ENCODE data around the gene PMPCA. TPM values are rescaled to one million over a fixed set of nuclear protein-coding genes. Genes with fewer than 3 reads are reported as not detected.

PMPCA gene
- total RNA-seq, 4 donors from 2014 or later, result 22.8 to 43.9 (median 35.0) TPM

DNA sequence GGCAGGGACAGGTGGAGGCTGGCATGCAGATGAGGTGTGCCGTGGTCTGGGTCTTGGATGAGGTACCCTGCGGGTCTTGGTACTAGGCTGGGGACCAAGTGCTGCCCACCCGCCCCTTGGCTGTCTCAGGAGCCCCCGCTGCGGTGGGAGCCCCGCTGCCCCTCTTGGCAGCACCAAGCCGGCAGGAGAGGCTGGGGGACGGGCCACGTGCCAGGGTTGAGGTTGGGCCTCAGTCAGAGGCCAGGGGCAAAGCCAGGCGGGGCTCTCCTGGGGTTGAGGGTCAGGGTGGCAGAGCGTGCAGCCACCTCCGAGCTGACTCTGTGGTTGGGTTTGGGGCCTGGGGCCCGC, 39.0 kb upstream of the PMPCA start:
- DNase-seq (ENCODE audit: extremely low spot score), result no peak
- peaks cover 0 to 10% (median 6%) of the 10 kb centered on the region in 4 donors for H3K4me1 ChIP-seq
- H3K36me3 ChIP-seq, result peaks cover 0 to 11% (median 0%) of the 10 kb centered on the region in 4 donors
- H3K4me3 ChIP-seq, result no peak overlapping the region
- H3K27me3 ChIP-seq, result peaks cover 0 to 6% (median 0%) of the 10 kb centered on the region in 4 donors
- no peaks in the 10 kb centered on the region for H3K9me3 ChIP-seq
- intact Hi-C loops (cut with DNase I), result no loop called here
- 71% methylated on average over 3 of the region's 13 CpGs for WGBS
- no peak overlapping the region for H3K27ac ChIP-seq (replicated peaks in 1 of 4)
- TF ChIP-seq, protein P1, sequence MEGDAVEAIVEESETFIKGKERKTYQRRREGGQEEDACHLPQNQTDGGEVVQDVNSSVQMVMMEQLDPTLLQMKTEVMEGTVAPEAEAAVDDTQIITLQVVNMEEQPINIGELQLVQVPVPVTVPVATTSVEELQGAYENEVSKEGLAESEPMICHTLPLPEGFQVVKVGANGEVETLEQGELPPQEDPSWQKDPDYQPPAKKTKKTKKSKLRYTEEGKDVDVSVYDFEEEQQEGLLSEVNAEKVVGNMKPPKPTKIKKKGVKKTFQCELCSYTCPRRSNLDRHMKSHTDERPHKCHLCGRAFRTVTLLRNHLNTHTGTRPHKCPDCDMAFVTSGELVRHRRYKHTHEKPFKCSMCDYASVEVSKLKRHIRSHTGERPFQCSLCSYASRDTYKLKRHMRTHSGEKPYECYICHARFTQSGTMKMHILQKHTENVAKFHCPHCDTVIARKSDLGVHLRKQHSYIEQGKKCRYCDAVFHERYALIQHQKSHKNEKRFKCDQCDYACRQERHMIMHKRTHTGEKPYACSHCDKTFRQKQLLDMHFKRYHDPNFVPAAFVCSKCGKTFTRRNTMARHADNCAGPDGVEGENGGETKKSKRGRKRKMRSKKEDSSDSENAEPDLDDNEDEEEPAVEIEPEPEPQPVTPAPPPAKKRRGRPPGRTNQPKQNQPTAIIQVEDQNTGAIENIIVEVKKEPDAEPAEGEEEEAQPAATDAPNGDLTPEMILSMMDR (IDR thresholded peaks at IDR 0.05), result no peak
- TF ChIP-seq POLR2A (IDR thresholded peaks at IDR 0.05; ENCODE audit: low read depth), result no peak
- TF ChIP-seq POLR2AphosphoS5 (IDR thresholded peaks at IDR 0.05), result no peak
- TF ChIP-seq EP300 (IDR thresholded peaks at IDR 0.05), result no peak

DNA sequence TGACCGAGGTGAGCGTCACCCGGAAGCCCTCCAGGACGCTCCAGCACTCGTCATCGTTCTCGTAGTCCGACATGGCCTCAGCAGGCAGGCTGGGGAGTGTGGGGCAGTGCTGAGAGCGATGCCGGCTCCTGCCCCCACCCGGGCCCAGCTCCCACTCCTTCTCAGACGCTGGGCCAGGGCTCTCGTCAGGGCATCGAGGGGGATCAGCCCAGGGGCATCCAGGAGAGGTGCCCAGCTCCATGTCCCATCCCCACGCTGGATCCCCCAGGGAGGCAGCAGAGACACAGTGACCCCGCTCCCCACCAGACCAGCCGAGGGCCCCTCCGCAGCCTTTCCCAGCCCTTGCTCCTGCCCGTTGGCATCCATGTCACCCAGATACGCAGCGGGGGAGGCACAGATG, 38.5 kb upstream of the PMPCA start:
- intact Hi-C loops (cut with DNase I), result no loop called here
- WGBS, result 87% methylated on average over 6 of the region's 21 CpGs
- H3K27me3 ChIP-seq, result peaks cover 0 to 1% (median 0%) of the 10 kb centered on the region in 4 donors
- H3K36me3 ChIP-seq, result peaks cover 0 to 11% (median 0%) of the 10 kb centered on the region in 4 donors
- TF ChIP-seq POLR2AphosphoS5 (IDR thresholded peaks at IDR 0.05) (no peak), POLR2A (IDR thresholded peaks at IDR 0.05; ENCODE audit: low read depth) (no peak), EP300 (IDR thresholded peaks at IDR 0.05) (no peak)
- TF ChIP-seq, protein P1 (IDR thresholded peaks at IDR 0.05), result no peak
- peaks cover 0 to 10% (median 6%) of the 10 kb centered on the region in 4 donors for H3K4me1 ChIP-seq
- DNase-seq (ENCODE audit: extremely low spot score), result no peak
- no peak overlapping the region for H3K4me3 ChIP-seq
- H3K9me3 ChIP-seq, result no peaks in the 10 kb centered on the region
- H3K27ac ChIP-seq (replicated peaks in 1 of 4), result no peak overlapping the region

DNA sequence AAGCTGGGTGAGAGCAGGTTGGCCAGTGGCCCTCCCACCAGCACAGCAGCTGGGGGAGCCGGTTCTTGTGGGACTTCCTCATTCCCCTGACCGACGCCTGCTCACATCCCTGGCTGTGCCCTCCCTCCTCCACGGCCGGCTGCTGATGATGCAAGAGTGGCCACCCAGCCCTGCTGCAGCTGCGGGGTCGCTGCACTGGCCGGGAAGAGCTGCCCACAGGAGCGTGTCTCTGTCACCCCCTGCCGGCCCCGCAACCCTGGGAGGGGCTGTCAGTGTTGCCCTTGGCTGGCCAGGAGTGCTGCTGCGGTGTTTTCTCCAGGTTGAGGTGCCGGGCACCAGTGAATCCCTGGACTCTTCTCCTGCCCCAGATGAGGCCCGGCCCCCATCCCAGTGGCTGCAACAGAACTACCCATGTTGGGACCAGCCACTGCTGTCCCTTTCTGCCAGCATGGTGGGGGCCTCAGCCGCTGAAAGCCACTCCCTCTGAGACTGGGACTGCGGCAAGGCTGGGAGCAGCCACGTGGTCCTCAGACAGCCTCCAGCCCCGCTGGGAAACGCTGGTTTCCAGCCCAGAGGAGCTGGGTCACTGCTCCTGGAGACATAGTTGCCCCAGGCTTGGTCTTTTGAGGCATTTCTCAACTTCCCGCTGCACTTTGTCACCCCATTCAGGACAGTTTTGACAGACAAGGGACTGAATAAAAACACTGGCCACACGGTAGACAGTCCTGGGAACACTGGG, 37.7 kb upstream of the PMPCA start:
- Histone ChIP-seq H3K4me1 (peaks cover 0 to 10% (median 6%) of the 10 kb centered on the region in 4 donors), H3K9me3 (no peaks in the 10 kb centered on the region), H3K4me3 (peak overlapping the region; percentile 16 to 30 (median 24)), H3K27ac (replicated peaks in 1 of 4) (no peak overlapping the region), H3K27me3 (no peaks in the 10 kb centered on the region), H3K36me3 (peaks cover 0 to 11% (median under 1%) of the 10 kb centered on the region in 4 donors)
- intact Hi-C loops (cut with DNase I), result no loop called here
- TF ChIP-seq POLR2AphosphoS5 (IDR thresholded peaks at IDR 0.05) (no peak), EP300 (IDR thresholded peaks at IDR 0.05) (no peak), POLR2A (IDR thresholded peaks at IDR 0.05; ENCODE audit: low read depth) (no peak)
- TF ChIP-seq, protein P1 (IDR thresholded peaks at IDR 0.05), result no peak
- WGBS, result 22% methylated on average over 5 of the region's 21 CpGs
- no peak for DNase-seq (ENCODE audit: extremely low spot score)

DNA sequence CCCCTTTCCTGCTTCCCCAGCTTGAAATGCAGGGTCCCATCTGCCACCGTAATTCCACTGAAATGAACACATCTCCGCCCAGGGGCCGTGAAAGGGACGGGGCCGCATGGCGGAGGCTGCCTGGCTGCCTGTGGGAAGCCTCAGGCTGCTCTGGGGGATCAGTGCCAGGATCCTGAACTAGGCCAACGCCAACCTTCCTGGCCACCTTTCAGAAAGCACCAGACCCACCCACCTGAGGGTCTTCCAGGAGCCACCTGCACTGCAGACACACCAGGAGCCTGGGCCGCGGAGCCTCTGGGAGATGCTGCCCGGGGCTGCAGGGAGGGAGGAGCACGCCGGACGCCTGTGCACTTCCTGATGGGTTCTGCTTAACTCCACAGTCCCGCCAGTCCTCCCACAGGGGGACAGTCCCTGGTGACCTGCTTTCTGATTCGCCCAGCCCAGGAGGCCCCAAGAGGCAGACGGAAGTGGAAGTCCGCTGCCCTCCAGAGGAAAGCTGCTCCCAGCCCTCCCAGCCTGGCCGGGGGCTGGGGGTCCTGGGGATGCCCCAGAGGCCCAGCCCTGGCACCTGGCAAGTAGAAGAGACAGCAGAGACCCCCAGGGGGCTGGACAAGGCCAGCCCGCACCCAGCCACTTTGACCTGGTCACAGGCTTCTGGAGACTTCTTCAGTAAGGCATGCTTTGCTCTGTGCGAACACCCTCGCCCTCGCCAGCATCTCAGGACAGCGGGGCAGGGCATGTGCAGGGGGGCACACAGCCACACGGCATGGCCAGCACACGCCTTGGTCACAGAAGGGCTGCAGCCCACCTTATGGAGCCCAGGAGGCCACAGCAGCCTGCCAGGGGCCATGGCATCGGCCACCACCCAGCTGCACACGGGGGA, 36.9 kb upstream of the PMPCA start, which contains the start of gene CARD9:
TSS of gene CARD9 (minus strand) at position 370 of the 883 bp plus-strand sequence. CDS start 1,591 bp downstream, outside the sequence.
- DNase-seq (ENCODE audit: extremely low spot score), result no peak
- TF ChIP-seq POLR2AphosphoS5 (IDR thresholded peaks at IDR 0.05), result peak in 1 of 2 donors; percentile 9
- TF ChIP-seq, protein P1 (IDR thresholded peaks at IDR 0.05), result no peak
- TF ChIP-seq POLR2A (IDR thresholded peaks at IDR 0.05; ENCODE audit: low read depth), result no peak
- no peak for TF ChIP-seq EP300 (IDR thresholded peaks at IDR 0.05)
- H3K27me3 ChIP-seq, result no peaks in the 10 kb centered on the region
- H3K4me3 ChIP-seq, result peak within 1 kb of the TSS; percentile 16 to 30 (median 24)
- H3K27ac ChIP-seq (replicated peaks in 1 of 4), result no peak within 1 kb of the TSS
- intact Hi-C loops (cut with DNase I), result no loop called here
- peaks cover 0 to 20% (median 8%) of the 10 kb centered on the region in 4 donors for H3K36me3 ChIP-seq
- H3K9me3 ChIP-seq, result no peaks in the 10 kb centered on the region
- peaks cover 0 to 10% (median 6%) of the 10 kb centered on the region in 4 donors for H3K4me1 ChIP-seq
- 72% methylated on average over 13 of the region's 27 CpGs for WGBS

Measured in esophagus muscularis mucosa (tissue), 4 donors.